ENCODE measurements around the gene ALX1. TPM values are rescaled to one million over a fixed set of nuclear protein-coding genes. Genes with fewer than 3 reads are reported as not detected.

ALX1 gene
- total RNA-seq, 1 experiment from 2014 or later, result 2.1 TPM

DNA sequence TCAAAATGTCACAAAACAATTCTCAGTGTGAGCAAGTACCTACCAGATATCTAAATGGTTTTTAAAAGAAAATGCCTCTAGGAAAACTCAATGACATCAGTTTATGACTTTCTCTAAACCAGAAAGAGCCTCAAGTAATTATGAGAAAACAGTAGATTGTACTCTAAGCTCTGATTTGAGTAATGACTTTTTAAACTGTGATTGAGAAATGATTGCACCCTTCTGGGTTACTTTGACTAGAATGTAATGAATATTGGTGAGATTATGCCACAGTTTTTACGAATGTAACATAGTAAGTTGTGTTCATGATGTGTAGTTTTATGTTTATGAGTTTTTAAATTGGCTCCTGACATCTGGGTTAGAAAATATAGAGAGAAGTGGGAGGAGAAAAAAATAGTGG, 68.8 kb downstream of the ALX1 start:
- H4K91ac ChIP-seq (ENCODE audit: insufficient read length, low read depth, low read length), result no peak overlapping the region
- H3T11ph ChIP-seq (ENCODE audit: low read length), result no peak overlapping the region
- no peaks in the 10 kb centered on the region for H3K9me3 ChIP-seq (ENCODE audit: control insufficient read depth, low read depth, low read length)
- H3K27ac Mint-ChIP-seq, result no peak overlapping the region
- H2AK5ac ChIP-seq (ENCODE audit: insufficient read length, low read length), result no peak overlapping the region
- no peak for DNase-seq
- no peak overlapping the region for H3K18ac ChIP-seq (ENCODE audit: insufficient read length, low read depth, low read length)
- no peak overlapping the region for H4K5ac ChIP-seq (ENCODE audit: insufficient read length, low read depth, low read length)
- H2BK5ac ChIP-seq (ENCODE audit: insufficient read length, low read length), result no peak overlapping the region
- H3K27me3 ChIP-seq (ENCODE audit: insufficient read depth, low read length), result no peaks in the 10 kb centered on the region
- H4K20me1 ChIP-seq (ENCODE audit: control insufficient read depth, insufficient read depth, insufficient read length), result no peaks in the 10 kb centered on the region
- no peak overlapping the region for H3K9ac ChIP-seq (ENCODE audit: extremely low read depth, insufficient read length, low read length)
- no peaks in the 10 kb centered on the region for H3K79me2 ChIP-seq (ENCODE audit: insufficient read depth, low read length)
- no peak overlapping the region for H2BK12ac ChIP-seq (ENCODE audit: insufficient read length, low read depth, low read length)
- H3K4me1 ChIP-seq (ENCODE audit: insufficient read depth, low read length), result no peaks in the 10 kb centered on the region
- H2BK120ac ChIP-seq (ENCODE audit: low read depth, low read length, poor library complexity, severe bottlenecking), result no peak overlapping the region
- H3K23me2 ChIP-seq (ENCODE audit: insufficient read length, low read depth, low read length, poor library complexity, severe bottlenecking), result no peaks in the 10 kb centered on the region
- no peak overlapping the region for H2AFZ ChIP-seq (ENCODE audit: low read length)
- H3K36me3 Mint-ChIP-seq (ENCODE audit: insufficient read depth in 1 of 3, low read depth in 3 of 3), result no peaks in the 10 kb centered on the region
- no peak overlapping the region for H3K4me3 Mint-ChIP-seq
- no peak overlapping the region for H3K4me2 ChIP-seq (ENCODE audit: insufficient read depth, insufficient read length, low read length)
- WGBS (ENCODE audit: extremely low coverage, insufficient read length, low lambda C conversion rate), result 100% methylated on average over 1 of the region's 1 CpG
- no peak overlapping the region for H2BK15ac ChIP-seq (ENCODE audit: low read depth, low read length)
- no peaks in the 10 kb centered on the region for H3K79me1 ChIP-seq (ENCODE audit: insufficient read depth, low read depth, low read length, poor library complexity, severe bottlenecking)
- H3K14ac ChIP-seq (ENCODE audit: insufficient read depth, low read length), result no peak overlapping the region
- no peak overlapping the region for H3K4ac ChIP-seq (ENCODE audit: low read depth, low read length)
- H3K56ac ChIP-seq (ENCODE audit: insufficient read length, low read depth, low read length), result no peak overlapping the region
- no peak for TF ChIP-seq CTCF (conservative IDR thresholded peaks at IDR 0.05)
- H3K9me3 Mint-ChIP-seq, result no peaks in the 10 kb centered on the region
- no peaks in the 10 kb centered on the region for H3K27me3 Mint-ChIP-seq (ENCODE audit: low read depth)
- no peak overlapping the region for H2BK20ac ChIP-seq (ENCODE audit: low read depth, low read length, poor library complexity, severe bottlenecking)
- no peaks in the 10 kb centered on the region for H3K4me1 Mint-ChIP-seq
- H3K27ac ChIP-seq (ENCODE audit: insufficient read length, low read depth, low read length), result no peak overlapping the region
- H4K8ac ChIP-seq (replicated peaks; ENCODE audit: insufficient read length, low read depth, low read length), result no peak overlapping the region
- no peak overlapping the region for H3K23ac ChIP-seq (ENCODE audit: insufficient read length, low read depth, low read length)

All from H9 (cell line).